H1 (cell line): ENCODE measurements around the gene PM20D1.
A peak's percentile ranks its signal among the peaks of the same experiment; 100 is the strongest.

ENCODE experiments used
- CREB1 ChIP-seq: IDR thresholded peaks from 2 replicates; pipeline ENCODE4 v1.6.1; 2012; ENCODE audit warnings: inconsistent platforms
- EZH2 ChIP-seq: fragments of 200-600 bp; sonication (generic); IDR thresholded peaks from 2 replicates; pipeline ENCODE4 v1.7.1; 2012; ENCODE audit warnings: low read depth, mild to moderate bottlenecking, moderate library complexity, low read length, inconsistent platforms; ENCODE audit not compliant: severe bottlenecking
- GTF2F1 ChIP-seq: IDR thresholded peaks from 2 replicates; pipeline ENCODE4 v1.6.1; 2012; ENCODE audit warnings: low read depth, low read length, improper control_type of control experiment, borderline replicate concordance
- NANOG ChIP-seq: IDR thresholded peaks from 2 replicates; pipeline ENCODE4 v1.6.1; 2011; ENCODE audit warnings: low read length, low read depth, mild to moderate bottlenecking, inconsistent platforms; ENCODE audit not compliant: insufficient read depth, poor library complexity, severe bottlenecking
- NRF1 ChIP-seq: IDR thresholded peaks from 2 replicates; pipeline ENCODE4 v1.6.1; 2011; ENCODE audit warnings: mild to moderate bottlenecking, low read depth, low read length, improper control_type of control experiment
- POLR2AphosphoS5 ChIP-seq: IDR thresholded peaks from 2 replicates; pipeline ENCODE4 v1.6.1; 2011; ENCODE audit warnings: low read depth, low read length
- RAD21 ChIP-seq, 2 experiments: IDR thresholded peaks in 1 of 2; conservative IDR thresholded peaks in 1 of 2; 2 replicates each; pipeline ENCODE4 v1.6.1; 2011; ENCODE audit warnings: low read depth in 2 of 2, low read length in 2 of 2, improper control_type of control experiment in 1 of 2, inconsistent platforms in 1 of 2, mild to moderate bottlenecking in 1 of 2, moderate library complexity in 1 of 2
- SIN3A ChIP-seq, 2 experiments: IDR thresholded peaks in 1 of 2; conservative IDR thresholded peaks in 1 of 2; 2 replicates each; pipeline ENCODE4 v1.6.1; 2011 to 2012; ENCODE audit warnings: low read length in 2 of 2, improper control_type of control experiment in 1 of 2, low read depth in 1 of 2, mild to moderate bottlenecking in 1 of 2
- SP1 ChIP-seq: IDR thresholded peaks from 2 replicates; pipeline ENCODE4 v1.6.1; 2011; ENCODE audit warnings: low read depth, low read length
- SRF ChIP-seq: IDR thresholded peaks from 2 replicates; pipeline ENCODE4 v1.6.1; 2011; ENCODE audit warnings: mild to moderate bottlenecking, low read depth, low read length, moderate library complexity
- TAF7 ChIP-seq: optimal IDR thresholded peaks from 2 replicates; pipeline ENCODE3; 2011; ENCODE audit warnings: low read depth, mild to moderate bottlenecking, inconsistent platforms, low read length, moderate library complexity, borderline replicate concordance
- YY1 ChIP-seq: IDR thresholded peaks from 2 replicates; pipeline ENCODE4 v1.6.1; 2011; ENCODE audit warnings: low read depth, mild to moderate bottlenecking, low read length
- TF ChIP-seq, protein P1 (sequence below), 3 experiments: IDR thresholded peaks; 1 replicate in 2 of 3; 2 replicates in 1 of 3; pipeline versions ENCODE4 v1.5.1 to v1.6.1; 2011; ENCODE audit warnings: low read length in 3 of 3, mild to moderate bottlenecking in 3 of 3, inconsistent platforms in 2 of 3, low read depth in 1 of 3, moderate library complexity in 1 of 3; ENCODE audit not compliant: insufficient read depth in 1 of 3; ENCODE audit errors: control extremely low read depth in 1 of 3
- TF ChIP-seq, protein P2 (sequence below): IDR thresholded peaks from 2 replicates; pipeline ENCODE4 v1.6.1; 2012; ENCODE audit warnings: inconsistent platforms

DNA sequence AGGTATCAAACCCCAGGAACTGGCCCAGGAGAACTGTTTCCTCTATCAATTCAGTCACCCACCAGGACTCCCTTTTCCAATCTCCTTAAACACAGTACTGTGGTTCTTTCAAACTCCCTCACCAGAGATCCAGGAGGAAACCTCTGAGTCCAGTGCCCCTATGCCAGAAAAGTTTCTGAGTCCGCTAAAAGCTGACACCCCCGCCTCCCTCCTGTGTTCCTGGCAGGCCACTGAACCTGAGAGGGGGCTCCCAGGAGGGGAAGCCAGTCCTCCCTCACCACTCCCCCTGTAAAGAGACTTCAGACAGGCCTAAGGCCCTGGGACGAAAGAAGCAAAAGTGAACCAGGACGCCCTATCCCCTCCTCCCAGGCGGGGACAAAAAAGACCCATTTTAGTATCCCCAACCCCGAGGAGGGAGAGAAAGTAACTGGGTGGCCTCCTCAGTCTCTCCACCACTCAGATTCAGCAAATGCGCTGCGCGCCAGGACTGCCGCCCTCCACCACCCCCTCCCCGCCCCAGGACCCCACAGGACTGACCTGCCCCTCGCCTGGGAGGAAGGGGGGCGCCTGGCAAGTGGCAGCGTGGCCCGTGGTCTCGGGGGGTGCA lies 37.6 kb downstream of the PM20D1 start:
- TF ChIP-seq, protein P1, sequence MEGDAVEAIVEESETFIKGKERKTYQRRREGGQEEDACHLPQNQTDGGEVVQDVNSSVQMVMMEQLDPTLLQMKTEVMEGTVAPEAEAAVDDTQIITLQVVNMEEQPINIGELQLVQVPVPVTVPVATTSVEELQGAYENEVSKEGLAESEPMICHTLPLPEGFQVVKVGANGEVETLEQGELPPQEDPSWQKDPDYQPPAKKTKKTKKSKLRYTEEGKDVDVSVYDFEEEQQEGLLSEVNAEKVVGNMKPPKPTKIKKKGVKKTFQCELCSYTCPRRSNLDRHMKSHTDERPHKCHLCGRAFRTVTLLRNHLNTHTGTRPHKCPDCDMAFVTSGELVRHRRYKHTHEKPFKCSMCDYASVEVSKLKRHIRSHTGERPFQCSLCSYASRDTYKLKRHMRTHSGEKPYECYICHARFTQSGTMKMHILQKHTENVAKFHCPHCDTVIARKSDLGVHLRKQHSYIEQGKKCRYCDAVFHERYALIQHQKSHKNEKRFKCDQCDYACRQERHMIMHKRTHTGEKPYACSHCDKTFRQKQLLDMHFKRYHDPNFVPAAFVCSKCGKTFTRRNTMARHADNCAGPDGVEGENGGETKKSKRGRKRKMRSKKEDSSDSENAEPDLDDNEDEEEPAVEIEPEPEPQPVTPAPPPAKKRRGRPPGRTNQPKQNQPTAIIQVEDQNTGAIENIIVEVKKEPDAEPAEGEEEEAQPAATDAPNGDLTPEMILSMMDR (IDR thresholded peaks at IDR 0.05; ENCODE audit: control extremely low read depth in 1 of 3, insufficient read depth in 1 of 3, low read depth in 1 of 3, low read length in 3 of 3): no peak
- TF ChIP-seq SP1: no peak
- no peak for TF ChIP-seq EZH2
- no peak for TF ChIP-seq NRF1
- TF ChIP-seq YY1: no peak
- no peak for TF ChIP-seq RAD21 (IDR thresholded peaks at IDR 0.05 in 1 of 2, conservative IDR thresholded peaks at IDR 0.05 in 1 of 2; ENCODE audit: low read depth in 2 of 2, low read length in 2 of 2)
- TF ChIP-seq, protein P2, sequence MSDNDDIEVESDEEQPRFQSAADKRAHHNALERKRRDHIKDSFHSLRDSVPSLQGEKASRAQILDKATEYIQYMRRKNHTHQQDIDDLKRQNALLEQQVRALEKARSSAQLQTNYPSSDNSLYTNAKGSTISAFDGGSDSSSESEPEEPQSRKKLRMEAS: no peak
- no peak for TF ChIP-seq POLR2AphosphoS5
- TF ChIP-seq SRF: no peak
- no peak for TF ChIP-seq GTF2F1
- TF ChIP-seq CREB1: no peak
- TF ChIP-seq NANOG: no peak
- 0 out of 4 replicates have a peak, but pooled peaks of 1 of the 2 experiments have one; percentile 13 for TF ChIP-seq SIN3A (conservative IDR thresholded peaks at IDR 0.05 in 1 of 2, IDR thresholded peaks at IDR 0.05 in 1 of 2; ENCODE audit: low read depth in 1 of 2, low read length in 2 of 2)
- no peak for TF ChIP-seq TAF7
